C1 segment of cervical spinal cord (tissue), 14 donors: Measurements from ENCODE around the gene NPR2.

Source experiments
- DNase-seq, 14 donors: peaks; one replicate each; lab custom pipeline; 2025; lab: John Stamatoyannopoulos, UW

The NPR2 gene

DNA sequence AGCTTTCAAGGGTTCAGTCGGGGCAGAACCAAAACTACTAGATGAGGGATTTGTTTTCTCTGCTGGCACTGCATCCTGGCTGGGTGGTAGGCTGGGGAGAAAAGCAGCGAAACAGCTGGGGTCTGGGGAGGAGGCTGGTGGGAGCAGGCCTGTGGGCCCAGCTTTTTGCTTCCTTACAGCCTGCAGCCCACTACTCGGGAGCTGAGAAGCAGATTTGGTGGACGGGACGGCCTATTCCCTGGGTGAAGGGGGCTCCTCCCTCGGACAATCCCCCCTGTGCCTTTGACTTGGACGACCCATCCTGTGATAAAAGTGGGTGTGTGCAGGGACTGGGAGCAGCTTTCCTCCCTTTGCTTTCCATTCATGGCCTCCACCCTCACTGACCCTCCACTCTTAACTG lies 9.1 kb downstream of the NPR2 start:
- no peak for DNase-seq

DNA sequence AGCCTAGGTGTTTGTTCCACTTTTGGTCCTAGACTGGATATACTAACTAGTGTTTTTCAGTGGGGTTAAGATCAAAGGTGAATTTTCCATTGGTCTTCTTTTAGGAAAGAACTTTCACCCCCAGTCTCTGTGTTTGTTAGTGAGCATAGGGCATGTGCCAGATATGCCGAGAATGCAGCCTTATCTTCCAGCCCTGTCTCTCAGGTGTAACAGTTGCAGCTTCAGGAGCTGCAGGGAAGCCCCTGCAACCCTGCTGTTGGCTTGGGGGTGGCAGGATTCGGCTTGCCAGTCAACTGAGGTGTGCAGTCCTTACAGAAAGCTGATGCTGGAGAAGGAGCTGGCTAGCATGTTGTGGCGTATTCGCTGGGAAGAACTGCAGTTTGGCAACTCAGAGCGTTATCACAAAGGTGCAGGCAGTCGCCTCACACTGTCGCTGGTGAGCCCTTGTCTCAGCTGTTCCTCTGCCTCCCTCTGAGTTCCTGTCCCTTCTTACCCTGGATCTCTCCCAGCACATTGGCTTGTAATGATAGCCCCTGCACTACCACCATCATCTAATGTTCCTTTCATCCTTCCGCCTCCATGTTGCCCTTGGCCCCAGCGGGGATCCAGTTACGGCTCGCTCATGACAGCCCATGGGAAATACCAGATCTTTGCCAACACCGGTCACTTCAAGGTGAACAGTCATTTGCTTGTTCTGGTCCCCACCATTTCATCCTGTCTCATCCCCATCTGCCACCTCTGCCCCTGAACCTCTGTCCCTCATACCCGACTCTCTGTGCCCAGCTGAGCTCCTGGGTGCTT lies 10.1 kb downstream of the NPR2 start:
- DNase-seq, result no peak

DNA sequence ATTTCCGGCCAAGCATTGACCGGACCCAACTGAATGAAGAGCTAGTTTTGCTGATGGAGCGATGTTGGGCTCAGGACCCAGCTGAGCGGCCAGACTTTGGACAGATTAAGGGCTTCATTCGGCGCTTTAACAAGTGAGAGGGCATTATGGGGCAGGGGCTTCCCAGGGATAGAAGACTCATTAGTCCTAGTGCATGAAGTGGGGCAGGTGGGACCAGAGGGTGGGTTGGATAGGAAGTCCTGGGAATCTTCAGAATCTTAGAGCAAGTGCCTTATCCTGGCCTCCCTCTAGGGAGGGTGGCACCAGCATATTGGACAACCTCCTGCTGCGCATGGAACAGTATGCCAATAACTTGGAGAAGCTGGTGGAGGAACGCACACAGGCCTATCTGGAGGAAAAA lies 14.7 kb downstream of the NPR2 start:
- no peak for DNase-seq

DNA sequence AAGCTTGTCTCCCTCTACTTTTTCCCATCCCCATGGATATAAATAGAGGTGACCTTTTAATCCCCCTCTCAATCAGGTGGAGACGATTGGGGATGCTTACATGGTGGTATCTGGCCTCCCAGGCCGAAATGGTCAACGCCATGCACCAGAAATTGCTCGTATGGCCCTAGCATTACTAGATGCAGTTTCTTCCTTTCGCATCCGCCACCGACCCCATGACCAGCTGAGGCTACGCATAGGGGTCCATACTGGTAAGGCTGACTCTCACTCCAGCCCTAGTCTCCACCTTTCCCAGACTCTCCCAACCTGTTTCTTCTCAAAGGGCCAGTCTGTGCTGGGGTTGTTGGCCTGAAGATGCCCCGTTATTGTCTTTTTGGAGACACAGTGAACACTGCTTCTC lies 17.0 kb downstream of the NPR2 start:
- no peak for DNase-seq

DNA sequence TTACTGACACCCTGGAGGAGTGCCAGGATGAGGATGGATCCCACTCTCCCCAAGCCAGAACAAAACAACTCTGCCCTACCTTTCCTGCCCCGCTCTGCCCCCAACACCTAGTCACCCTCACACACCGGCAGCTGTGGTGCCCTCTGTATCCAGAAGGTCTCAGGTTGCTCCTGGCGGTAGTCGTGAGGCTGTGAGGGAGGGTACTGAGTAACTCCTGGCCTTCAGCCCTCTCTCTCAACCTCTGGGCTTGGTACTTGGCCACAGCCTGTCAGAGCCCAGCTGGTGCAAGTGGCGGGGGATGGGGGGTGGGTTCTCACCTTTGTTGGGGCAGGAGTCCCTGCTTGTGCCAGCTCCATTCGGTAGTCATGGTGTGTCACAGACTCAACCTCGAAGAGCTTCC lies 18.7 kb downstream of the NPR2 start:
- DNase-seq, result no peak

DNA sequence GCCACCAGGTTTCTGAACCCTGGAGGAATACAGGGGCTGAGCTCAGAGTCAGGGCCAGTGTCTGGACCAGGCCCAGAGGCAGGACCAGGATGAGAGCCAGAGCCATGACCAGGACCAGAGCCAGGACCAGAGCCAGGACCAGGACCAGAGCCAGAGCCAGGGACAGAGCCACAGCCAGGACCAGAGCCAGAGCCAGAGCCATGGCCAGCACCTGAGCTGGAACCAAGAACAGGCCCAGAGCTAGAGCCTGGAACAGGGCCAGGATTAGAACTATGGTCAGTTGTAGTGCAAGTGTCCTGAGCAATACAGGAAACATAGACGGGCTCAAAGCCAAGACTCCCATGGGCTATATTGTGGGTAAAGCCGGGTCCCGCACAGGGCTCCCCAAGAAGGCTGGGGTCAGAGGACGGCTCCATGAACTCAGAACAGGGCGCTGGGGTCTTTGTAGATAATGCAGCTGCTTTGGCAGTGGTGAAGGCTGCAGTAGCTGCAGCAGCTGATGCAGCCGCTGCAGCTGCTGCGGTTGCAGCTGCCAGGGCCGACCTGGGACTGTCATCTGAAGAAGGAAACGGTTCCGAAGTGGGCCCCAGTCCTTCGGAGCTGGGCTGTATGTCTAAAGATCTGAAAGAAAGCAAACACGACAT lies 20.1 kb downstream of the NPR2 start:
- DNase-seq, result peak in 6 of 14 donors; percentile 26 to 64 (median 54)

DNA sequence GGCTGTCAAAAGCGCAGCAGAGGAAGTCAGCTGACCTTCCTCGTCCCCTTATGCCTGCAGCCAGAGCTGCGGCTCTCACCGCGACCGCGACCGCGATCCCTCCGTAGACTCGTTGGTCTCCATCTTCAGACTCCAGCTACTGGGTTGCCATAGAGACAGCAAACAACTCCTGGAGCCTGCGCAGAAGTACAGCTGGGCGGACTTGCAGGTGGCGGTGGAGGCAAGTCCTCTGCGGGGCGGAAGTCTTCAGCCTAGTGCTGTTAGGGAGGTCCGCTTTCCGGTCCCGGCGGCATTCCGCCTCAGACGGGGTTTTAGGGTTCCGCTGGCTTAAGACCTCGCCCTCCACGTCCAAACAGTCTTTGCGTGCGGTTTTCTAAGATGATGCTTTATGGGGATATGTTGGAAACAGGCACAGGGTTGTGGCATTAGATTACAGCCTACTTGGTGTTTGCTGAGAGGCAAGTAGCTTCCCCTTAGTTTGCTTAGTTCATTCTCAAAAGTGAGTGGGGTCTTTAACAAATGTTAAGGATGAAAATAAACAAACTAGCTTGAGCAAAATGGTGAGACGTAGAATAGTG lies 20.7 kb downstream of the NPR2 start, which contains the start of gene SPAG8:
SPAG8 (minus strand) TSS at position 238 of the 578 bp plus-strand sequence; CDS start at position 123, 115 bp downstream.
- peak; percentile 47 to 95 (median 86) for DNase-seq

DNA sequence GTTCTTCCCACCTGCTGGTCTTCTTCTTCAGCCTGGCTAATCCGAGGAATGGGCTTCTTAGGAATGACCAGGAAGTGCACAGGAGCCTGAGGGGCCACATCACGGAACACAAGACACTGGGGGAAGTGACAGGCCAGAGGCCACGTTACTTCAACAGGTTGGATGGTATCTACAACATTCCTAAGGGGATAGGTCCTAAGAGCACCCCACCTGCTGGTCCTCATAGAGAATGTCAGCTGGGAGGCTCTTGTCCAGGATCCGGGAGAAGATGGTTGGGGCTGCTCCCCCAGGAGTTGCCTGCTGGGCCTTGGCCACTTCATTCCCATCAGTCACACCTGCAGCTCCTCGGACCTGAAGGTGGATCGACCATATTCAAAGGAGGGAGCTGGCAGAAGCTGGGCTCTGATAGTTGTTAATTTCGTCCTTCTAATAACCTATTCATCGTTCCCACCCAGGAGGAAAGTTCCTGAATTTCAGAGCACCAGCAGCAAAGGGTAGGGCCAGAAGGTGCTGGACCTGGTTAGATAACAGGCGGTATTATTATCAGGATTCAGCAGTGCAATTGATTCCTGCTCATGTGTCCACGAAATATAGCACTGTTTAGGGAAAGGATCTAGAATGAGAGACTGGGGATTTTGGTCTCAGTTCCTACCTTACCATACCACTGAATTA lies 22.2 kb downstream of the NPR2 start:
- no peak for DNase-seq

DNA sequence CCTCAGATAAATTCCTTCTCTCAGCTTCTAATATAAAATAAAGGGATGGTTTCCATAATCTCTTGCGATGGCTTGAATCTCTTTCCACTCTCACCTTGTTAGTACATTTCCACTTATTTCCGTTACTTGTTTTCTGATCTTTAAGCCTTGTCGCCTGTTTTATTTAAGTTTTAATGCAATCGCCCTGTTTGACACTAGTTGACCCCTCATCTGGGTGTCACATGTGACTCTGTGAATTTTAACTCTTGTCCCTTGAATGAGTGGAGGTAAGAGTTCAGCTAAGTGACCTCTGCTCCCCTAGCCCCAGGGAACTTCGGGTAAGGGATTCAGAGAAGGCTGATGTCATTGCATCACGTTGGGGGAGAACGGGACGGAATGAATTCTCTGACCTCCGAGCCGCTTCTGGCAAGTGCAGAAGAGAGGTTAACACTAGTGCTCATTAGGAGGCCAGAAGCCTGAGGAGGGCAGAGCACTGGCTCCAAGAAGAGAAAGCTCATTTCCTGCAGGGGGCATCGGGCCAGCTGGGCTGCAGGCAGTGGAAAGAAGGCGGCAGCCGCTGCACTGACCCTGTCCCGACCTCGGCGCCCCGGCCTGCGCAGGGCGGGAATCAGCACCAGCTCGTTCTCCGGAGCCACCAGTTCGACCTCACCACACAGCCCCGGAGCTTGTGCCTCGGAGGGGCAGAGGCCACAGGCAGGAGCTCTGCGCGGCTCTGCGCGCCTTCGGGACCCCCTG lies 22.9 kb downstream of the NPR2 start:
- DNase-seq, result peak in 11 of 14 donors; percentile 32 to 85 (median 78)

DNA sequence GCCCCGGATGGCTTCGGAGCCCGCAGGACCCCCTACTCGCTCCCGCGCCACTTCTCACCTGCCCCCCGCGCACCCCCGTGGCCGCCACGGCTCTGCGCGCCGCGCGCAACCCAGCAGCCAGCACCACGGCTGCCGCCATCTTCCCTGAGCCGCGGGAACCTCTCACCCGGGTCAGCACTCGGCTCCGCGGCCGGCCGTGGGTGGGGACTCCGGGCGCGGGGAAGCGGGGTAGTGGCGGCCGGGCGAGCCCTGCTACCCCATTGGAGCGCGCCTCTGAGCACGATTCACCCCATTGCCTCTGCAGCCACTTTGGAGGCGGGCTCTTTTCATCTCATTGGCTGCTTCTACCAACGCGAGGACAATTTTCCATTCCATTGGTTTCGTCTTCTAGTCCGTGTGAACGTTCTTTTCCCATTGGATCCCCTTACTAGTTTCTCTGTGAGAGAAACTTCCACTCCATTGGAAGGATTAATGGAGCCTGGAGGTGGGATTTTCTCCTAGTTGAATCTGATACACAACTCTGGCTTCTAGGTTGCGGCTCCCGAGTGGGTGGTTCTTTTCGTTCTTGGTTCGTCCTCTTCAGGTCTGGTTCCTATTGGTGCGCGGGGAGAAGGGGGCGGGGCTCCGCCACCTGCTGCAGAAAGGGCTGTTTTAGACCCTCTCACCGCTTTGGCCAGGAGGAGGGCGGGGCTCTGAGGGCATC lies 23.6 kb downstream of the NPR2 start, which contains the start of gene HINT2:
HINT2 (minus strand) TSS at position 202 of the 703 bp plus-strand sequence; CDS start at position 139, 63 bp downstream.
- peak; percentile 79 to 100 (median 94) for DNase-seq

DNA sequence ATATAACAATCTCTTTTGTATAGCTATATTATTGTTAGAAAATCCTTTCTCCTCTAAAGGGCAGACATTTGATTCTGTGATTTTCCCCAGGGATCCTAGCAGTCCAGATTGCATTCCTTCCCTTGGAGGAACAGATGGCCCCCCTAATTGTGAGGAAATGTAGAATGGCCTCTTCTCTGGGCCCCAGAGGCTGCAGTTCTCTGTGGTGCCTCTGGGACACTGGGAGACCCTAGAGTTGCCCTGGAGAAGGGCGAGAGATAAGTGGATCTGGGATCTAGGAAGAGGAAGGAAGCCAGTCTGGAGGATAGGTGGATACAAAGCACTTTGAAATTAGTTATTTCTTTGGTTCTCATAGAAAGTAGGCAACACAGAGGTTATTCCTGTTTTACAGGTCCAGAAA lies 25.3 kb downstream of the NPR2 start:
- no peak for DNase-seq

DNA sequence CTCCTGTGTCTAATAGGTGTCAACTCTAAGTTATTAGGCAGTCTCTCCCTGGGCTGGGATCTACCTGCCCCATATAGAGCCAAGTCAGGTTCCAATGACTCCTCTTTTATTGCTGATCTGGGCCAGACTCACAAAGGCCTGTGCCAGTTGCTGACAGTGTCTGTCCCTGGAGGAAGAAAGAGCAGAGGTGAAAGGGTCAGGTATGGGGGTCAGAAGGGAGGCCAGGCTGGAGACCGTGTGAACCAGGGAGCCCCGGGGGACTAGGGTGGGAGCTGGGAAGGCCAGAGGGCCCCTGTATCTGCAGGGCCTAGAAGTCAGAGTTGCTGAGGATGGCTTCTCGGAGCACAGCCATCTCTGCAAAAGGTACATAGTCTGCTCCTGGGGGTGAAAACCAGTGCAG lies 26.9 kb downstream of the NPR2 start:
- DNase-seq, result no peak

DNA sequence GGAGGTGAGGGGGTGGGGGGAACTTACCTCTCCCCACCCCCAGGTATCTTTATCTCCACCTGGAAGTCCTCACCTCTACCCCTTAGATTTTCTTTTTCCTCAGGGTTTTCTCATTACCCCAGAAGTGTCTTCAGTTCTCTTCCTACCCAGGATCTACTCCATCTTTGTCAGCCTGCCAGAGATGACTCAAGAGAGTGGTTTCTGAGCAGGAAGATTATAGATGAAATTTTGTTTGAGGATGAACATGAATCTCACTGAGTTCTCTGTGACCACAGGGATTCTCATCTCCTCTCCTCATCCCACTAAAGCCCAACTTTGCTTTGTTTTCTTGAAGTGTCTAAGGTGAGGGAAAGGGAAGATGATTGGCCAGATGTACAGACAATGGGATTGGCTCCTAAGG lies 28.7 kb downstream of the NPR2 start:
- DNase-seq, result no peak

DNA sequence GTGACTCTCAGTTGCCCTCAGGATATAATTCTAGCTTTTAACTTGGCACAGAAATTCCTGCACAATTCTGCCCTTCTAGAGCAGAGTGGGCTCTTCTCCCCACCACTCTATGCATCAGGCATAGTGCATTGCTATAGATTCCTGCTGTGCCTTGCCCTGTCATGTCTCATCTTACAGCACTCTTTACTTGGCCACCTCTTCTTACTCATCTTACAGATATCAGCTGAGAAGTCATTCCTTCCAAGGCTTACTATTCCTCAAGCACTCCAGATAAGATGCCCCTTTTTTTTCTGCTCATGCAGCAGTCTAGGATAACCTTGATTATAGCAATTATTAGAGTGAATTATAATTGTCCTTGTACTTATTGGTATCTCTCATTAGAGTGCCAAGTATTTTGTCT lies 31.5 kb downstream of the NPR2 start:
- no peak for DNase-seq

DNA sequence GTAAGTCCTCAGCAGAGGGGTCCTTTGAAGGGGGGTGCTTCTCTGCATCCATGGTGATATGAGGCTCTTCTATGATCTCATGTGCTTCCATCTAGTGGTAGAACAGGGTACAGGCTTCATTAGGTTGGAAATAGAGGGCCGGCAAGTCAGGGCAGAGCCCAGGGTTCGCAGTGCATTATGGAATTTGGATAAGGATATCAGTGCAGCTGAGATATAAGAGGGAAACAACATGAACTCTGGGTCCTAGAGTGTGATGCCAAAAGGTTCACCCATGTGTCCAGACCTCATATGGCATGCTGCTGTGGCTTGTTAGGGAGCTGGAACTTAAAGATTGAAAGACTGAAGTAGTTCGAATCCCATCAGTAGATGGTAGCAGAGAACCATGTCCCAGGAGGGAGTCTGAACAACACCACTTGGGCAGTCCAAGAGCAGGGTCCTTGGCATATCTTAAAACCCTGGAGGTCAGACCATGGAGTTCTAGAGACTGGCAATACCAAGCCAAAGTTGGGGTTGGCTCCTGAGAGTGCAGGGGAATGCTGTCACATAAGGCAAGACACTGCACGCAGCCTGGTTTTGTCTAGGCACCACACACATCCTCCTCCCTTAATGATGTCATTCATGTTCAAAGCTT lies 34.8 kb downstream of the NPR2 start:
- DNase-seq, result peak in 9 of 14 donors; percentile 8 to 37 (median 14)

DNA sequence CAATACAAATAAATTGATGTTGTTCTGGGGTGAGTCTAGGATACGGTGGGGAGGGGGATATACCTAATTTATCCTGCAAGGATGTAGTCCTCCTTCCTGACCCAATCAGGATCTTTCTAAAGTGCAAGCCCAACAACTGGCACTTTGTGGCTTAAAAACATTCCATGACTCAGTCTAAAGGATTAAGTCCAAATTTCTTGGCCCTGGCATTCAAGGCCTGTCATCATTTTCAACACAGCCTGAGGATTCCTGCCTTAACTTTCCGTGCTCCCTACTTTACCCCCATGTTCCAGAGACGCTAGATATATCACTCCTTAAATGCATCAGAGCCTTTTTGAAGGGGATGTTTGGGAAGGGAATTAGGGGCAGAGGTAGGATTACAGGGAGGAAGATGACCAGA lies 36.1 kb downstream of the NPR2 start:
- no peak for DNase-seq

DNA sequence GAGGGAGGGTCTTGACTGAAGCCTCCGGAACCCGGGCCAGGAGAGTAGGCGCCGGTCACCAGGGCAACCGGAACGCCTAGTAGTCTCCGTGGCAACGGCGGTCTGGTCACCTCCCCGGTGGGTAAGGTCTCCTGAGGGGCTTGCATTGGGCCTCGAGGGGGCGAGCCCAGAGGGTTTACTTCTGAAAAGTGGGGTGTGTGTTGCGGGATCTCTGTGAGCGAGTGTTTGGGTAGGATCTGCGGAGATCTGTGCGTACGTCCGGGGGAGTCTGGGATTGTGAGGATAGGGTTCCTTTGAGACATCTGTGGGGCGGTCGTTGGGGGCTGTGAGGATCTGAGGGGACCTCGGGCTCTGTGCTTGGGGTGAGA lies 37.3 kb downstream of the NPR2 start, which contains the start of gene FAM221B:
FAM221B (minus strand) TSS at position 17 of the 368 bp plus-strand sequence. CDS start 2,571 bp downstream, outside the sequence.
- DNase-seq, result no peak

DNA sequence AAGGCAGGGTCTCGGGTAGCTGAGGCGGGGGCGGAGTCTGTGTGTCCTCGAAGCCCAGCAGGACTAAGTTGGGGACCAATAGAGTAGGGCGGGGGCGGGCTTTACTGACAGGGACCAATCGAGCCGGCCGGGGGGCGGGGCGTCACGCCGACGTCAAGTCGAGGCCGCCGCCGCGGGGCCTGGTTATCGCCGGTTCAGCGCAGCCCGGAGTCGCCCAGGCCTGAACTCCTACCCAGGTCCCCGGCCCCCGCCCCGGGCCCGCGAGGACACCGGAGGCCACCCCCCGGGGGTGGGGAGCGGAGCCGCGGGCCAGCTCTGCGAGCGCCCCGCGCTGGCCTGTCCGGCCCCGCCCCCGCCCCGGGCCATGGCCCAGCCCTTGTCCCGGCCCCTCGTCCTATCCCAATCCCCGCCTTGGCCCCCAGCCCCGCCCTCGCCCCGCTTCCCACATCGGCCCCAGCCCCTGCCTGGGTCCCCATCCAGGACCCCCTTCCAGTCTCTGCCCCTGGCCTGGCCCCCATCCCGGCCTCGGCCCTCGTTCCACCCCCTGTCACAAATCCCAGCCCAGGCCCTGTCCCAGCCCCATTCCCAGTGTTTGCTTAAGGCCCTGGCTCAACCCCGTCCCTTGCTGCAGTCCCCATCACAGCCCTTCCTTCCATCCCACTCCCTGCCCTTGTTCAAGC lies 37.8 kb downstream of the NPR2 start, which contains the start of gene TMEM8B:
TMEM8B (plus strand) TSS at position 145 of the 680 bp plus-strand sequence; CDS start at position 365, 220 bp downstream.
- peak; percentile 64 to 91 (median 84) for DNase-seq

DNA sequence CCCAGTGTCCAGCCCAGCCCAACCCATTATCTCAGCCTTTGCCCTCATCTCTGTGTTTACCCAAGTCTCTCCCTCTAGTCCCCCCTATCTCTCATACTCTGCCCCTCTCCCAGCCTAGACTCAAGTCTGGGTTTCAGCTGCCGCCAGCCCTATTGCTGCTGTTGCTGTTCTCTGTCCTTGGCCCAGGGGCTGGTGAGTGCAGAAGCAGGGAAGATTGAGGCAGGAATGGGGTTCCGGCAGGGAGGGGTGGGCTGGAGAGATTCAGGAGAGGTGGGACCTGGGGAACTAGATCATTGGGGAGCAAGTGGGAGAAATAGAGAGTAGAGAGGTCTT lies 38.3 kb downstream of the NPR2 start:
- DNase-seq, result peak in 1 of 14 donors; percentile 52
